Measurements from ENCODE around the gene GSK3B.

- TF ChIP-seq POLR2A (IDR thresholded peaks at IDR 0.05; ENCODE audit: low read depth, low read length) (no peak), TAF1 (IDR thresholded peaks at IDR 0.05; ENCODE audit: low read depth, low read length) (no peak), PAX5 (IDR thresholded peaks at IDR 0.05; ENCODE audit: insufficient read depth, low read length, severe bottlenecking) (no peak), SPI1 (IDR thresholded peaks at IDR 0.05; ENCODE audit: low read depth, low read length) (no peak), POLR2AphosphoS5 (IDR thresholded peaks at IDR 0.05; ENCODE audit: low read depth, low read length) (no peak), POU2F2 (IDR thresholded peaks at IDR 0.05; ENCODE audit: low read depth, low read length) (no peak)
These were observed 231.6 kb downstream of the GSK3B start for GRCh38 chr3:119862616-119863015.
